Stimulated activated naive CD4-positive, alpha-beta T cell treated with Interleukin-2 at 50 U/mL for 16 hours (primary cell): ENCODE results near the gene CPAMD8.
"Not testable (repeated sequence)": the region's sequence is repeated elsewhere in the genome, so short reads cannot be mapped to it uniquely, and the experiment has no call there.

Source experiments
- DNase-seq: peaks from one replicate; lab custom pipeline; 2025; lab: John Stamatoyannopoulos, UW

CPAMD8 gene

DNA sequence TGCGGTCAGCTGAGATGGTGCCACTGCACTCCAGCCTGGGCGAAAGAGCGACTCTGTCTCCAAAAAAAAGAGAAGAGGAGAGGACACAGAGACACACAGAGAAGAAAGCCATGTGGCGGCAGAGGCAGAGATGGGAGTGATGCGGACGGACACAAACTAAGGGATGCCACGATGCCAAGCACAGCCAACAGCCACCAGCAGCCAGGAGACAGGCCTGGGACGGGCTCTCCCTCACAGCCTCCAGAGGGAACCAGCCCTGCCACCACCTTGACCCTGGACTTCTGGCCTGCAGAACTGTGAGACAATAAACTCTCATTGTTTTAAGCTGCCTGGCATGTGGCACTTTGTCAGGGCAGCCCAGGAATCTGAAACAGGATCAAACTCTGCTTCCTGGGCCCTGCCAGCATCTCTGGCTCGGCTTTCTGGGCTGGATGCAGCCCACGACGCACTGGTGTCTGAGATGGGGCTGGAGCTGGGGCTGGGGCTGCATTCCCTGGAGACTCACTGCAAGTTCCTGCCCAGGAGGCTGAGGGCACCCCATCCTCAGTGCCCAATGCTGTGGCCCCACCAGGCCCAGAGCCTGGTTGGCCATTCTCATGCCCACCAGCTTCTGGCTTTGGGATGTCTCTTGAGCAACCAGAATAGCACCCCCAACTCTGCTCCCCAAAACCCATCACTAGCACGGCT is 134.8 kb downstream of the CPAMD8 start:
- DNase-seq: no peak

DNA sequence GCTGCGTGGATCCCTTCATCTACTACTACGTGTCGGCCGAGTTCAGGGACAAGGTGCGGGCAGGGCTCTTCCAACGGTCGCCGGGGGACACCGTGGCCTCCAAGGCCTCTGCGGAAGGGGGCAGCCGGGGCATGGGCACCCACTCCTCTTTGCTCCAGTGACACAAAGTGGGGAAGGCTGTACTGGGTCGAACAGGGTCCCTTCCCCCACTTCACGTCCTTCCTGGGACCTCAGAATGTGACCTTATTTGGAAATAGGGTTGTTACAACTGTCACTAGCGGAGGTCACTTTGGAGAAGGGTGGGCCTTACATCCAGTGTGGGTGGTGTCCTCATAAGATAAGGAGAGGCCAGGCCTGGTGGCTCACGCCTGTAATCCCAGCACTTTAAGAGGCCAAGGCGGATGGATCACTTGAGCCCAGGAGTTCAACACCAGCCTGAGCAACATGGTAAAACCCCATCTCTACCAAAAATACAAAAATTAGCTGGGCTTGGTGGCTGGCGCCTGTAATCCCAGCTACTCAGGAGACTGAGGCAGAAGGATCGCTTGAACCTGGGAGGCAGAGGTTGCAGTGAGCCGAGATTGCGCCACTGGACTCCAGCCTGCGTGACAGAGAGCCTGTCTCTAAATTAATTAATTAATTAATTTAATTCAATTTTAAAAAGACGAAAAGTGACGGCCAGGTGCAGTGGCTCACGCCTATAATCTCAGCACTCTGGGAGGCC is 136.0 kb downstream of the CPAMD8 start:
- DNase-seq: no peak

DNA sequence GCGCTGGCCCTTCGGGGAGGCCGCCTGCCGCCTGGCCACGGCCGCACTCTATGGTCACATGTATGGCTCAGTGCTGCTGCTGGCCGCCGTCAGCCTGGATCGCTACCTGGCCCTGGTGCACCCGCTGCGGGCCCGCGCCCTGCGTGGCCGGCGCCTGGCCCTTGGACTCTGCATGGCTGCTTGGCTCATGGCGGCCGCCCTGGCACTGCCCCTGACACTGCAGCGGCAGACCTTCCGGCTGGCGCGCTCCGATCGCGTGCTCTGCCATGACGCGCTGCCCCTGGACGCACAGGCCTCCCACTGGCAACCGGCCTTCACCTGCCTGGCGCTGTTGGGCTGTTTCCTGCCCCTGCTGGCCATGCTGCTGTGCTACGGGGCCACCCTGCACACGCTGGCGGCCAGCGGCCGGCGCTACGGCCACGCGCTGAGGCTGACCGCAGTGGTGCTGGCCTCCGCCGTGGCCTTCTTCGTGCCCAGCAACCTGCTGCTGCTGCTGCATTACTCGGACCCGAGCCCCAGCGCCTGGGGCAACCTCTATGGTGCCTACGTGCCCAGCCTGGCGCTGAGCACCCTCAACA is 136.6 kb downstream of the CPAMD8 start:
- DNase-seq: no peak

DNA sequence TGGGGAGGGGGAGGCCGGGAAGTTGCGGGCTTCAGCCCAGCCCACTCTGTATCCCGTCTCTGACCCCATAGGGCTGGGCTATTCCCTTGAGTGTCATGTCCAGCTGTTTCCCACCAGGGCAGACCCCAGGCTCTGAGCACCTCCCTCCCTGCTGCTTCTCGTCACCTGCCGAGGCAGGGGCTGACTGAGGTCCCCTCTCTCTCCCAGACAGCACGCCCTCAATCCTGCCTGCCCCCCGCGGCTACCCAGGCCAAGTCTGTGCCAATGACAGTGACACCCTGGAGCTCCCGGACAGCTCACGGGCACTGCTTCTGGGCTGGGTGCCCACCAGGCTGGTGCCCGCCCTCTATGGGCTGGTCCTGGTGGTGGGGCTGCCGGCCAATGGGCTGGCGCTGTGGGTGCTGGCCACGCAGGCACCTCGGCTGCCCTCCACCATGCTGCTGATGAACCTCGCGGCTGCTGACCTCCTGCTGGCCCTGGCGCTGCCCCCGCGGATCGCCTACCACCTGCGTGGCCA is 137.2 kb downstream of the CPAMD8 start:
- no peak for DNase-seq

DNA sequence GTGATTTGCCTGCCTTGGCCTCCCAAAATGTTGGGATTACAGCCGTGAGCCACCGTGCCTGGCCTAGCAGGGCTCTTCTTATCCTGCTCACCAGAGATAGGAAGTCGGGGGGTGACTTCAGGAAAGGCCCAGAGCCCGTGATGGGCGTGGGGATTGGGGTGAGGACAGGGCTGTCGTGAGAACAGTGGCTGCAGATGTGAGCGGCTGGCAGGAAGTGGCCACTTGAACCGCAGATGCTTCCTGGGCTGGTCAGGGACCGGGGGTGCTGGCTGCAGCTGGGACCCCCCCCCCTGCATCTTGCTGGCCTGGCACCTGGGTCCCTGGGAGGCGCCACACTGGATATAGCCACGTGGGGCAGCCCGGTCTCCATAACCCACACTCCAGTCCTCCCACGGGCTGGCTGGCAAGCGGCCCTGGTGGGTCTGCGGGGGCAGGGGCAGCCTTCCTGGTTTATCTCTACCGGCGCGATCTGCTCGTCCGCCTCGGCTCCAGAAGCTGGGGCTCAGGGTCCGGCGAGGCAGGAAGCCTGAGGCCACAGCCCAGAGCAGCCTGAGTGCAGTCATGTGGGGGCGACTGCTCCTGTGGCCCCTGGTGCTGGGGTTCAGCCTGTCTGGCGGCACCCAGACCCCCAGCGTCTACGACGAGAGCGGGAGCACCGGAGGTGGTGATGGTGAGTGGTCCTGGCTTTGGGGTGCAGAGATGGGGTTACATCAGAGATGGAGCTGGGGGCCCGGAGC is 137.8 kb downstream of the CPAMD8 start, which contains the start of gene F2RL3:
Gene F2RL3 (plus strand): TSS at position 371 of the 737 bp plus-strand sequence. CDS start 191 bp downstream, at position 562.
- DNase-seq: no peak

DNA sequence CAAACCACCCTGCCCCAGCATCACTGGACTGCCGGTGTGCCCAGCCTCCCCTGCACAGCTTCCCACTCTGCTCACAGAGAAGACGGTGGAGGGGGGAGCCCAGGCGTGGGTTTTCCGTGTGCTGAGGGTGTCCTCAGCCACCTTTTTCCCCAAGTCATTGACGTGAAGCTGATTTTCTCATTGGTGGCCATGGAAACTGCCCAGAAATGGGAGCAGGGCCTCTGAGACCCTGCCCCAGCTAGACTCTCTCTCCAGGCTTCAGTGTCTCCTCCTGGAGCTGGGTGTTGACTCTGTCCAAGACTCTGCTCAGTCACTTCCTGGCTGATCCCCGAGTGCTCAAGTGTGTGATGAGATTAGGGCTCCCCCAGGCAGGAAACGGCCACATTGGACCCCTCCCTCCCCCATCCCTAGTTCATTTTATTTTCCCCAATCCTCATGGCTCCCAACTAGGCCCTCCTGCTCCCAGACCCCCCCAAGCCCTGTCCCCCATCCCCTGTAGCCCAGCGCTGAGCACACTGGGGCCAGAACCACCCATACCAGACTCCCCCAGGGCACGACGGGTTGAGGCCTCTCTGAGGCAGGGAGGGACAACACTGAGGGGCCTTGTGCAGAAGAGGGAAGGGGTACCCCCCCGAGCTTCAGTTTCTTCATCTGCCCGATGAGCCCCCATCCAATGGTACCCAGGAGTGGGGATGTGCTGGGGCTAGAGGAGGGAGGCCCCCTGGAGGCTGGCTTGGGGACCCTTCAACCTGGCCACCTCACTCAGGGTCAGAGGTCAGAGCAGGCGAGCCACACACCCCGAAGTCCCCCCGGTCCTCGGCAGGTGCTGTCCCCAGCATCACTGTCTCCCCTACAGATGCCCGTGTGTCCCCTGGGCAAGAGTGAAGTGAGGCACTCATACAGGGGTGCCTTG is 139.0 kb downstream of the CPAMD8 start:
- no peak for DNase-seq

DNA sequence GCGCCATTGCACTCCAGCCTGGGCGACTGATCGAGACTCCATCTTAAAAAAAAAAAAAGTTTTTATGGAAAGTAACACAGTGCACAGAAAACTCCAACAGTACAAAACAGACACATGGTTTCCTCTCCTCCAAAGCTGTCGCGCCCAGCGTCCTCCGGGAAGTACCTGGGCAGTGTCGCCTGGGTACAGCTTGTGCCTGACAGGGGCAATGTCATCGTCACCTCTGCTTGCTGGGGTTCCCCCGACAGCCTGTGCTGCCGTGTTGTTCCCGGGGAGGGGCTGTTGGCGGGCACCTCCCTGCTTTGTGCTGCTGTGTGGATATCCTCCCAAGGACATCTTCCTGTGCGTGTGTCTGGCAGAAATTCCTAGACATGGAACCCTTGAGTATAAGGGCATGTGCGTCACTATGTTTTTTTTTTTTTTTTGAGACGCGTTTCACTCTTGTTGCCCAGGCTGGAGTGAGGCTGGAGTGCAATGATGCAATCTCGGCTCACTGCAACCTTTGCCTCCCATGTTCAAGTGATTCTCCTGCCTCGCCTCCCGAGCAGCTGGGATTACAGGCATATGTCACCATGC is 140.2 kb downstream of the CPAMD8 start:
- no peak for DNase-seq

DNA sequence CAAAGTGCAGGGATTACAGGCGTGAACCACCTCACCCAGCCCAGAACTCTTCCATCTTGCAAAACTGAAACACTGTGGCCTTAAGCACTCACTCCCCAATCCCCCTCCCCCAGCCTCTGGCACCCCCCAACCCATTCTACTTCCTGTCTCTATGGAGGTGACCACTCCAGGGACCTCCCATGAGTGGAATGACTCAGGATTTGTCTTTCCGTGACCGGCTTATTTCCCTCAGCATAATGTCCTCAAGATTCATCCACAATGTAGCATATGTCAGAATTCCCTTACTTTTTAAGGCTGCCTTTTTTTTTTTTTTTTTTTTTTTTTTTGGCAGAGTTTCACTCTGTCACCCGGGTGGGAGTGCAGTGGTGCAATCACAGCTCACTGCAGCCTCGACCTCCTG is 141.4 kb downstream of the CPAMD8 start:
- DNase-seq: no peak

DNA sequence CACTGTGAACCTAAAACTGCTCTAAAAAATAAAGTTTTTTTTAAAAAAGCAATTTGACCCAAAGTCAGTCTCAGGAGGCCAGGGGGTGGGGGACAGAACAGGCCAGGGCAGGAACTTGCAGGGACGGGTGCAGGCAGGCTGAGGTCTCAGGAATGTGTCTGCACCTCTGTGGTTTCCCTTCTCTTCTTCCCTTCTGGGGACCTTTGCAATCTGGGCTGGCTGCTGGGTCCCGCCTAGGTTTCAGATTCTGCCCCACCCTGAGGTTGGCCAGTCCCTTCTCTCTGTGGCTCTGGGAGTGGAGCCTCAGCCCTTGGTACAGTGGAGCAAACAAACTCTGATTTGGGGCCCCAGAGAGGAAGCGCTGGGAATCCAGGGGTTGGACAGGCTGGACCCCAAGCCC is 143.1 kb downstream of the CPAMD8 start:
- no peak for DNase-seq

DNA sequence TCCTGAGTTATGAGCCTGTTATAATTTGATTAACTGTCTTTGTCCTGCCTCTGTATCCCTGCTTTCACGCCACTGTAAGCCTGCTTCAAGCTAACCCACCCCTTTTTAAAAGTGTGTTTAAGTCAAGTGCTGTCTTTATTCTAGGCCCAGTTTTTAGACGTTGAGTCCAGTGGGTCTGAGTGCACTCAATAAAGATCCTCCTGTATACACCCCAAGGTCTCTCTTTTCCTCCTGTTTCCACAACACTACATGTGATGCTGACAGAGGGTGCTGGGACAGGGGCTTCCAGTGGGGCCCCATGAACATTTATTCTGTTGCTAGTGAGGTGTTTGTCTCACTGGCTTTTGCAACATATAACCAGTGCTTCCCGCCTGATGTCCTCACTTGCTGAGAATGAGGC is 144.5 kb downstream of the CPAMD8 start:
- DNase-seq: no peak

DNA sequence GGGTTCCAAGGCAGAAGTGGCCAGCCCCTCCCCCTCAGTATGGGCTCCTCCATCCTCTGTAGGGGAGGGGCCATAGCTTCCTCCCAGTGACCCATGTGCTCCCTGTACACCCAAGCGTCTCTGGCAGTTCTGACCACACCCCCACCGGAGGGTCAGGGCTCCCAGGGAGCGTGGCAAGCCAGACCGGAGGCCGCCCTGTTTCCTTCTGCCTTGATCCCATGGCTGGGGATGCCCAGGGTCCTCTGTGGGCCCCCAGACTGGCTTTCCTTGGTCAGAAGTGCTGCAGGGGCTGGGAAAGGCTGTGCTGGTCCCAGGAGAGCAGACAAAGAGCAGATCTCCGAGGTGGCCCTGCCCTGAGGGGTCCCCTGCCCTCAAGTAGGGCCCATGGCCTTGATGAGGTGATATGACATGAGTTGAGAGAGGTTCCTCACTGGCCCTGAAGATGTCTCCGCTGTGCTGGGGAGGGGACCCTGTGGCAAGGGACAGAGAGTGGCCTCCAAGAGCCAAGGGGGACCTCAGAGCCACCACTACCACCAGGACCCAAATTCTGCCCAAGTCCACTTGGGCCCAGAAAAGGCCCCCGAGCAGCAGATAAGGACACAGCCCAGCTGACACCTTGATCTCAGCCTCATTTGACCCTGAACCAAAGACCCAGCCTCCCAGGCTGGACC is 145.6 kb downstream of the CPAMD8 start:
- no peak for DNase-seq

DNA sequence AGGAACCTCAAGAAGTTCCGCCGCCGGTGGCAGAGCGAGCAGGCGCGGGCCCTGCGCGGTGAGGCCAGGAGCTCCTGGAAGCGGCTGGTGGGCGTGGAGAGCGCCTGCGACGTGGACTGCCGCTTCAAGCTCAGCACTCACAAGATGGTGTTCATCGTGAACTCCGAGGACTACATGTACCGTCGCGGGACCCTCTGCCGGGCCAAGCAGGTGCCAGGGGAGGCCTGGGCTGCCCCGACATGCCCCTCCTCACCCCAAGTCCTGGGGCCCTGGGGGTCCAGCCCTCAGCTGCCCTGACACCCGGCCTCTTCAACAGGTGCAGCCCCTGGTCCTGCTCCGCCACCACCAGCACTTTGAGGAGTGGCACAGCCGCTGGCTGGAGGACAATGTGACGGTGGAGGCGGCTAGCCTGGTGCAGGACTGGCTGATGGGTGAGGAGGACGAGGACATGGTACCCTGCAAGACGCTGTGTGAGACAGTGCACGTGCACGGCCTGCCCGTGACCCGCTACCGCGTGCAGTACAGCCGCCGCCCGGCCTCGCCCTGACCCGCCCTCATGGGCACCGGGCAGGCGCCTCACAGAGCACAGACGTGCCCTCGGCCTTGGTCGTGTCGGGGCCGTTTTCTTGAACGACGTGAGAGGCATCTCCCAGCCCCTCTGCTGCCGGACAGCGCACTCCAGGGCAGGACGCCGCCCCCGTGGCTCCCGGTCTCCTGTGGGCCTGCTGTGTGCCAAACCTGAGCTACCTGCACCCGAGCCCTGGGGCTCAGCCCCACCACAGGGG is 148.2 kb downstream of the CPAMD8 start:
- no peak for DNase-seq

DNA sequence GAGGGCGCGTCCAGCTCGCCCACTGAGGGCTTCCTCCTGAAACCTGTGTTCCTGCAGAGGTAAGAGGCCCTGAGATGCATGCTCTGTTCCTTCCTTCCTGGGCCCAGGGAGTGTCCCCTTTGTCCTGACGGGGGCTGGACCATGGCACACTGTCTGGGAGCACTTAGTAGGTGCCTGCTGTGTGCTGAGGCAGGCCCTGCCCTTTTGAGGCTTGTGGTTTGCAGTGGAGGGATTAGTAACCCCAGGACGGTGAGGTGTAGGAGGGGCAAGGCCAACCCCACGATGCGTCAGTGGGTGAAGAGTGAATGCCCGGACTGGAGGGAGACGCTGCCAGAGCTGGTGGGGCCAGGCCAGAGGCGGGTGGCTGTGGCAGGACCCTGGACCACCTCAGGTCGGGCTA is 149.0 kb downstream of the CPAMD8 start:
- DNase-seq: no peak

DNA sequence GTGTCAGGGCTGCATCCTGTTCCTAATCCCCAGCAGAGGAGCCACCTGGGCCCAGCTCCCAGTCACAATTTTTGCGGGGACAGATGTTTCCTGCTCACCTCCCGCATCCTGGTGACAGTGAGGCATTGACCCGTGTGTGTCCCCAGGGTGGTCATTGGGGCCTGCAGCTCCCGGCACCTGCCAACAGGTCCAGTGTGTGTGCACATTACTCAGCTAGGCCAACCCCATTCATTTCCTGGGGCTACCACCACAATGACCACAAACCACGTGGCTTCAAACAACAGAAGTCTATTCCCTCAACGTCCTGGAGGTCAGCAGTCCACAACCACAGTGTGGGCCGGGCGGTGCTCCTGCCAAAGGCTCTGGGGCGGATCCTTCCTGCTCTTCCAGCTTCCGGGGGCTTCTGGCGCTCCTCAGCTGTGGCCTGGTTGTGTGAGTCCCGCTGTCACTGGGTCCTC is 149.7 kb downstream of the CPAMD8 start:
- DNase-seq: no peak

DNA sequence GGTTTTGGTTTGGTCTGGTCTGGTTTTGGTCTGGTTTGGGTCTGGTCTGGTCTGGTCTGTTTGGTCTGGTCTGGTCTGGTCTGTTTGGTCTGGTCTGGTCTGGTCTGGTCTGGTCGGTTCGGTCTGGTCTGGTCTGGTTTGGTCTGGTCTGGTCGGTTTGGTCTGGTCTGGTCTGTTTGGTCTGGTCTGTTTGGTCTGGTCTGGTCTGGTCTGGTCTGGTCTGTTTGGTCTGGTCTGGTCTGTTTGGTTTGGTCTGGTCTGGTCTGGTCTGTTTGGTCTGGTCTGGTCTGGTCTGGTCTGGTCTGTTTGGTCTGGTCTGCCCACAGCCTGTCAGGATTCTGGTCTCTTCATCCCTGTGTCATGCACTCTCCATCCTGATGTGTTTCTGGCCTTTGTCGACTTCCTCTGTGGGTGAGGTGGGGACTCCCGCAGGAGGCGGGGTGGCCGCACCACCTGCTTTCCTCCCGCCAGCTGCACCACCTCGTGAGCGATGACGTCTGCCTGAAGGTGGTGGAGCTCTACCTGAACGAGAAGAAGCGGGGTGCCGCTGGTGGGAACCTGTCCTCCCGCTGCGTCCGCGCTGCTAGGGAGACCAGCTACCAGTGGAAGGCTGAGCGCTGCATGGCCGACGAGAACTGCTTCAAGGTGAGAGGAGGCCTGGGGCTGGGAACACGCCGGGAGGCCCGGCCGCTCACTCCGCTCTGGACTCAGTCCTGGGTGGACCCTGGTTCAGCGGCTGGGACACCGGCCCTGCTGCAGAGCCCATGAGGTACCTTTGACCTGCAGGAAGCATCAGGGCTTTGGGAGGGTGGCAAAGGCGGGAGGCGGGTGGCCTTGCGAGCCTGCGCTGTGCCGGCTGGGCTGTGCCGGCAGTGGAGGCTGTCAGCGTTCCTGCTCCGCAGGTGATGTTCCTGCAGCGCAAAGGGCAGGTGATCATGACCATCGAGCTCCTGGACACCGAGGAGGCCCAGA is 150.7 kb downstream of the CPAMD8 start:
- DNase-seq: no peak

DNA sequence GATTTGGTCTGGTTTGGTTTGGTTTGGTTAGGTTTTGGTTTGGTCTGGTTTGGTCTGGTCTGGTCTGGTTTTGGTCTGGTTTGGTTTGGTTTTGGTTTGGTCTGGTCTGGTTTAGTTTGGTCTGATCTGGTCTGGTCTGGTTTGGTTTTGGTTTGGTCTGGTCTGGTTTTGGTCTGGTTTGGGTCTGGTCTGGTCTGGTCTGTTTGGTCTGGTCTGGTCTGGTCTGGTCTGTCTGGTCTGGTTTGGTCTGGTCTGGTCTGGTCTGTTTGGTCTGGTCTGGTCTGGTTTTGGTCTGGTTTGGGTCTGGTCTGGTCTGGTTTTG is 151.7 kb downstream of the CPAMD8 start:
- not testable (repeated sequence) for DNase-seq

DNA sequence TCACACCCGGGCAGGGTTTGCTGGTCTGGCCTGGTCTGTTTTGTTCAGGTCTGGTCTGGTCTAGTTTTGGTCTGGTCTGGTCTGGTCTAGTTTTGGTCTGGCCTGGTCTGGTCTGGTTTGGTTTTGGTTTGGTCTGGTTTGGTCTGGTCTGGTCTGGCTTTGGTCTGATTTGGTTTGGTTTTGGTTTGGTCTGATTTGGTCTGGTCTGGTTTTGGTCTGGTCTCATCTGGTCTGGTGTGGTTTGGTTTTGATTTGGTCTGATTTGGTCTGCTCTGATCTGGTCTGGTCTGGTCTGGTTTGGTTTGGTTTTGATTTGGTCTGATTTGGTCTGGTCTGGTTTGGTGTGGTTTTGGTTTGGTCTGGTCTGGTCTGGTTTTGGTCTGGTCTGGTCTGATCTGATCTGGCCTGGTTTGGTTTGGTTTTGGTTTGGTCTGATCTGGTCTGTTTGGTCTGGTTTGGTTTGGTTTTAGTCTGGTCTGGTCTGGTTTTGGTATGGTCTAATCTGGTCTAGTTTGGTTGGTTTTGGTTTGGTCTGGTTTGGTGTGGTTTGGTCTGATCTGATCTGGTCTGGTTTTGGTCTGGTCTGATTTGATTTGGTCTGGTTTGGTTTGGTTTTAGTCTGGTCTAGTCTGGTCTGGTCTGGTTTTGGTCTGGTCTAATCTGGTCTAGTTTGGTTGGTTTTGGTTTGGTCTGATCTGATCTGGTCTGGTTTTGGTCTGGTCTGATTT is 152.2 kb downstream of the CPAMD8 start:
- no peak for DNase-seq

DNA sequence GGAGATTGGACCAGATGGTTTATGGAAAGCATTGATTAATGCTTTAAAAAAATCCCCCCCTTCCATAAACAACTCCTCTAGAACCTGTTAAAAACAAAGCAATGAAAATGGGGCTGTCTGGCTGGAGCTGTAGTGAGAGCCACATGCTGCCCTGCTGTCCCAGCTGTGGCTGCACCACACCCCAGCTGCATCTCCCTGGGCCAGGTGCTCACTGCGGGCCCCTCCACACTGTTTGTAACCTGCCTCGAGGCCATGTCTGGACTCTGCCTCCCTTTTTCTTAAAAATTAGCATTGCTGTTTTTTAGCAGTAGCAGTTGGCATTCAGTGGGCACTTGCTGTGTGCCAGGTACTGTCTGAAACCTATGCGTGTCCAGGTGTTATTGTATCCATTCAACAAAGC is 153.0 kb downstream of the CPAMD8 start:
- no peak for DNase-seq
